ENCODE measurements around the gene TBC1D9B.

TBC1D9B gene

GRCh38 chr5:179833709-179834070 is 74.0 kb downstream of the TBC1D9B start:
- no peak overlapping the region for H3K4me3 ChIP-seq (ENCODE audit: low read depth in 1 of 2, low read length in 1 of 2)
- no peaks in the 10 kb centered on the region for H3K9me3 ChIP-seq
- H3K27me3 ChIP-seq = no peaks in the 10 kb centered on the region
- no peak for TF ChIP-seq CTCF (IDR thresholded peaks at IDR 0.05)
- no peak overlapping the region for H3K27ac ChIP-seq
- H3K4me1 ChIP-seq (ENCODE audit: control insufficient read depth in 1 of 2, insufficient read depth in 1 of 2, low read depth in 1 of 2, low read length in 1 of 2) = no peaks in the 10 kb centered on the region
- H3K36me3 ChIP-seq = peaks cover 95% of the 10 kb centered on the region

GRCh38 chr5:179833056-179833708 is 74.5 kb downstream of the TBC1D9B start:
- H3K9me3 ChIP-seq = no peaks in the 10 kb centered on the region
- H3K27ac ChIP-seq = no peak overlapping the region
- TF ChIP-seq CTCF (IDR thresholded peaks at IDR 0.05) = no peak
- no peak overlapping the region for H3K4me3 ChIP-seq (ENCODE audit: low read depth in 1 of 2, low read length in 1 of 2)
- no peaks in the 10 kb centered on the region for H3K4me1 ChIP-seq (ENCODE audit: control insufficient read depth in 1 of 2, insufficient read depth in 1 of 2, low read depth in 1 of 2, low read length in 1 of 2)
- H3K36me3 ChIP-seq = peaks cover 95% of the 10 kb centered on the region
- no peaks in the 10 kb centered on the region for H3K27me3 ChIP-seq

GRCh38 chr5:179832039-179832745 is 75.5 kb downstream of the TBC1D9B start:
- H3K27me3 ChIP-seq = no peaks in the 10 kb centered on the region
- TF ChIP-seq CTCF (IDR thresholded peaks at IDR 0.05) = no peak
- H3K9me3 ChIP-seq = no peaks in the 10 kb centered on the region
- H3K36me3 ChIP-seq = peaks cover 95% of the 10 kb centered on the region
- peaks cover 0 to 6% of the 10 kb centered on the region in 2 experiments for H3K4me1 ChIP-seq (ENCODE audit: control insufficient read depth in 1 of 2, insufficient read depth in 1 of 2, low read depth in 1 of 2, low read length in 1 of 2)
- H3K4me3 ChIP-seq (ENCODE audit: low read depth in 1 of 2, low read length in 1 of 2) = no peak overlapping the region
- no peak overlapping the region for H3K27ac ChIP-seq

- TF ChIP-seq CTCF (IDR thresholded peaks at IDR 0.05) = no peak
- Histone ChIP-seq H3K9me3 (no peaks in the 10 kb centered on the region), H3K36me3 (peaks cover 95% of the 10 kb centered on the region), H3K4me1 (ENCODE audit: control insufficient read depth in 1 of 2, insufficient read depth in 1 of 2, low read depth in 1 of 2, low read length in 1 of 2) (peaks cover 0 to 6% of the 10 kb centered on the region in 2 experiments), H3K27ac (no peak overlapping the region), H3K27me3 (no peaks in the 10 kb centered on the region), H3K4me3 (ENCODE audit: low read depth in 1 of 2, low read length in 1 of 2) (no peak overlapping the region)
These were observed 76.8 kb downstream of the TBC1D9B start for GRCh38 chr5:179830818-179831468.

- Histone ChIP-seq H3K27ac (no peak overlapping the region), H3K27me3 (no peaks in the 10 kb centered on the region), H3K36me3 (peaks cover 97% of the 10 kb centered on the region), H3K4me1 (ENCODE audit: control insufficient read depth in 1 of 2, insufficient read depth in 1 of 2, low read depth in 1 of 2, low read length in 1 of 2) (peaks cover 0 to 6% of the 10 kb centered on the region in 2 experiments), H3K4me3 (ENCODE audit: low read depth in 1 of 2, low read length in 1 of 2) (no peak overlapping the region), H3K9me3 (no peaks in the 10 kb centered on the region)
- TF ChIP-seq CTCF (IDR thresholded peaks at IDR 0.05) = no peak
These were observed 77.8 kb downstream of the TBC1D9B start for GRCh38 chr5:179829732-179830435.

All from neutrophil (primary cell).